PC-3 (cell line): ENCODE measurements around the gene RABGAP1L. TPM values are rescaled to one million over a fixed set of nuclear protein-coding genes. Genes with fewer than 3 reads are reported as not detected.

Source experiments
- ATAC-seq: fragments of 200-7000 bp; cut with Tn5 transposase; 2 replicates; pipeline ENCODE4 v1.9.1; 2020; ENCODE audit warnings: mild to moderate bottlenecking, moderate library complexity
- BruUV-seq: library from RNA; stranded (reverse); fragments of 400-500 nt; replicated peaks from 2 replicates; lab custom pipeline; 2021; lab: Mats Ljungman, UMichigan
- CTCF ChIA-PET: fragments of 300-600 bp; sonication (Branson Sonifier 250); formaldehyde crosslinking; loops from one replicate; lab custom pipeline; 2022; ENCODE audit warnings: antibody characterized with exemption; lab: Charles Lee
- POLR2A ChIA-PET: fragments of 300-600 bp; sonication (Branson Sonifier 250); formaldehyde crosslinking; loops from one replicate; lab custom pipeline; 2022; ENCODE audit warnings: antibody characterized with exemption; ENCODE audit not compliant: unreplicated experiment; lab: Charles Lee
- DNase-seq: peaks from one replicate; pipeline ENCODE4 v3.0.0-alpha.2; 2015
- H2AFZ ChIP-seq: fragments of 300-600 bp; sonication (generic); 2 replicates; pipeline ENCODE4 v1.6.0; 2016; ENCODE audit warnings: antibody characterized with exemption, low read length
- H3F3A ChIP-seq: fragments of 300-600 bp; sonication (generic); one replicate; pipeline ENCODE4 v1.6.0; 2017; ENCODE audit warnings: antibody characterized with exemption, low read length, control low read depth, mild to moderate bottlenecking; ENCODE audit not compliant: unreplicated experiment
- H3K27ac ChIP-seq: fragments of 300-600 bp; sonication (generic); 2 replicates; pipeline ENCODE4 v1.5.1; 2016; ENCODE audit warnings: mild to moderate bottlenecking, low read length
- H3K27me3 ChIP-seq: fragments of 300-600 bp; sonication (generic); 2 replicates; pipeline ENCODE4 v1.6.1; 2016; ENCODE audit warnings: low read length, mixed read lengths
- H3K36me3 ChIP-seq: fragments of 300-600 bp; sonication (generic); 2 replicates; pipeline ENCODE4 v1.6.1; 2016; ENCODE audit warnings: low read depth, mixed run types, low read length, mixed read lengths
- H3K4me1 ChIP-seq: fragments of 300-600 bp; sonication (generic); 2 replicates; pipeline ENCODE4 v1.5.1; 2016; ENCODE audit warnings: low read length; ENCODE audit not compliant: insufficient read depth
- H3K4me2 ChIP-seq: fragments of 300-600 bp; sonication (generic); 2 replicates; pipeline ENCODE4 v1.6.0; 2016; ENCODE audit warnings: low read length
- H3K4me3 ChIP-seq: fragments of 300-600 bp; sonication (generic); 2 replicates; pipeline ENCODE4 v1.5.1; 2016; ENCODE audit warnings: mild to moderate bottlenecking, low read length, mixed read lengths
- H3K79me2 ChIP-seq: fragments of 300-600 bp; sonication (generic); 2 replicates; pipeline ENCODE4 v1.6.1; 2017; ENCODE audit warnings: low read length, mixed read lengths
- H3K9ac ChIP-seq: fragments of 300-600 bp; sonication (generic); 2 replicates; pipeline ENCODE4 v1.6.0; 2016; ENCODE audit warnings: mild to moderate bottlenecking, low read length
- H3K9me2 ChIP-seq: fragments of 300-600 bp; sonication (generic); replicated peaks from 2 replicates; pipeline ENCODE4 v1.6.1; 2016; ENCODE audit warnings: mixed run types, low read length, mixed read lengths
- H3K9me3 ChIP-seq: fragments of 300-600 bp; sonication (generic); 2 replicates; pipeline ENCODE4 v1.6.1; 2016; ENCODE audit warnings: low read length, mixed read lengths
- H4K20me1 ChIP-seq: fragments of 300-600 bp; sonication (generic); 2 replicates; pipeline ENCODE4 v1.6.1; 2016; ENCODE audit warnings: low read length, mixed read lengths
- CTCF ChIP-seq: fragments of 300-600 bp; sonication (generic); conservative IDR thresholded peaks from 2 replicates; pipeline ENCODE4 v1.5.1; 2017; ENCODE audit warnings: antibody characterized with exemption, low read depth, mild to moderate bottlenecking, low read length
- EZH2 ChIP-seq: fragments of 300-600 bp; sonication (generic); IDR thresholded peaks from one replicate; pipeline ENCODE4 v1.6.1; 2017; ENCODE audit warnings: antibody characterized with exemption, mild to moderate bottlenecking, low read length; ENCODE audit not compliant: unreplicated experiment
- EZH2phosphoT487 ChIP-seq: fragments of 300-600 bp; sonication (generic); IDR thresholded peaks from 2 replicates; pipeline ENCODE4 v1.6.1; 2018; ENCODE audit warnings: mild to moderate bottlenecking, antibody characterized with exemption, low read length, borderline replicate concordance
- intact Hi-C: fragments of 100-400 bp; cut with micrococcal nuclease; formaldehyde crosslinking; loops from 2 replicates; pipeline ENCODE4 v1.9.0; 2023
- total RNA-seq: library from RNA; depleted of rRNA; stranded (reverse); fragments of >200 nt; gene quantifications from 2 replicates; pipeline ENCODE4 v1.2.3, GENCODE V29; 2014

Gene RABGAP1L
- total RNA-seq, 1 experiment from 2014 or later = 24.4 TPM

- Histone ChIP-seq H4K20me1 (no peaks in the 10 kb centered on the region), H3F3A (no peaks in the 10 kb centered on the region), H3K4me1 (no peaks in the 10 kb centered on the region), H3K9me2 (no peaks in the 10 kb centered on the region), H3K9me3 (no peaks in the 10 kb centered on the region), H2AFZ (no peak overlapping the region), H3K36me3 (no peaks in the 10 kb centered on the region), H3K27me3 (no peaks in the 10 kb centered on the region), H3K79me2 (no peaks in the 10 kb centered on the region), H3K4me3 (no peak overlapping the region), H3K4me2 (no peak overlapping the region), H3K9ac (no peak overlapping the region), H3K27ac (no peak overlapping the region)
- ChIA-PET CTCF (interaction anchor here (0.5 kb wide), 1 partner anchor 179 kb away, joined by 5 read pairs; no protein-coding TSS in a partner anchor), POLR2A (no interaction called here)
- intact Hi-C loops = no loop called here
- ATAC-seq (no peak), DNase-seq (no peak)
- BruUV-seq = no TSS peak
- TF ChIP-seq CTCF = no peak
- no peak for TF ChIP-seq EZH2phosphoT487
- no peak for TF ChIP-seq EZH2
These were observed 786.7 kb downstream of the RABGAP1L start for GRCh38 chr1:174946031-174946430.

GRCh38 chr1:174949061-174949460 lies 789.7 kb downstream of the RABGAP1L start:
- DNase-seq (no peak), ATAC-seq (no peak)
- H4K20me1 ChIP-seq = no peaks in the 10 kb centered on the region
- H3K9ac ChIP-seq = no peak overlapping the region
- no peaks in the 10 kb centered on the region for H3K9me3 ChIP-seq
- no peak overlapping the region for H3K4me2 ChIP-seq
- H3K36me3 ChIP-seq = no peaks in the 10 kb centered on the region
- no peak overlapping the region for H2AFZ ChIP-seq
- H3K27ac ChIP-seq = no peak overlapping the region
- H3K4me1 ChIP-seq = no peaks in the 10 kb centered on the region
- no TSS peak for BruUV-seq
- ChIA-PET CTCF (no interaction called here), POLR2A (no interaction called here)
- TF ChIP-seq EZH2phosphoT487 (no peak), EZH2 (no peak), CTCF (no peak)
- H3K27me3 ChIP-seq = no peaks in the 10 kb centered on the region
- no peaks in the 10 kb centered on the region for H3K9me2 ChIP-seq
- no peak overlapping the region for H3K4me3 ChIP-seq
- no peaks in the 10 kb centered on the region for H3F3A ChIP-seq
- H3K79me2 ChIP-seq = no peaks in the 10 kb centered on the region
- intact Hi-C loops = no loop called here

GRCh38 chr1:174949645-174950044 lies 790.3 kb downstream of the RABGAP1L start:
- H3K4me3 ChIP-seq = no peak overlapping the region
- H3K4me1 ChIP-seq = no peaks in the 10 kb centered on the region
- no peak for DNase-seq
- no peak overlapping the region for H3K4me2 ChIP-seq
- no peaks in the 10 kb centered on the region for H4K20me1 ChIP-seq
- no peaks in the 10 kb centered on the region for H3K79me2 ChIP-seq
- ATAC-seq = no peak
- no peaks in the 10 kb centered on the region for H3K9me2 ChIP-seq
- CTCF ChIA-PET = no interaction called here
- no TSS peak for BruUV-seq
- no peaks in the 10 kb centered on the region for H3K27me3 ChIP-seq
- no peak for TF ChIP-seq CTCF
- no peak for TF ChIP-seq EZH2
- TF ChIP-seq EZH2phosphoT487 = no peak
- no peaks in the 10 kb centered on the region for H3K9me3 ChIP-seq
- no peak overlapping the region for H3K27ac ChIP-seq
- H3K9ac ChIP-seq = no peak overlapping the region
- POLR2A ChIA-PET = no interaction called here
- intact Hi-C loops = no loop called here
- H3K36me3 ChIP-seq = no peaks in the 10 kb centered on the region
- no peak overlapping the region for H2AFZ ChIP-seq
- no peaks in the 10 kb centered on the region for H3F3A ChIP-seq
